ENCODE measurements around the gene HEBP1.

The HEBP1 gene

GRCh38 chr12:12975322-12976077 is 24.6 kb downstream of the HEBP1 start:
- H3K27me3 ChIP-seq (ENCODE audit: low read depth) = no peaks in the 10 kb centered on the region
- peaks cover 28% of the 10 kb centered on the region; the same call in 1 of the 2 replicates for H3K36me3 ChIP-seq (replicated peaks)
- H3K9me3 ChIP-seq = no peaks in the 10 kb centered on the region
- DNase-seq (ENCODE audit: low spot score in 2 of 2) = peak in 1 of 2 experiments; percentile 26
- no peak overlapping the region for H3K4me3 ChIP-seq
- in situ Hi-C loops (cut with MboI; ENCODE audit: low sequenced_read_pairs) = no loop called here
- H3K4me1 ChIP-seq = peaks cover 10% of the 10 kb centered on the region

GRCh38 chr12:12974211-12974610 is 25.9 kb downstream of the HEBP1 start:
- H3K9me3 ChIP-seq = no peaks in the 10 kb centered on the region
- in situ Hi-C loops (cut with MboI; ENCODE audit: low sequenced_read_pairs) = no loop called here
- no peak overlapping the region for H3K4me3 ChIP-seq
- H3K27me3 ChIP-seq (ENCODE audit: low read depth) = no peaks in the 10 kb centered on the region
- peaks cover 28% of the 10 kb centered on the region; the same call in 1 of the 2 replicates for H3K36me3 ChIP-seq (replicated peaks)
- DNase-seq (ENCODE audit: low spot score in 2 of 2) = no peak
- peaks cover 2% of the 10 kb centered on the region for H3K4me1 ChIP-seq

DNA sequence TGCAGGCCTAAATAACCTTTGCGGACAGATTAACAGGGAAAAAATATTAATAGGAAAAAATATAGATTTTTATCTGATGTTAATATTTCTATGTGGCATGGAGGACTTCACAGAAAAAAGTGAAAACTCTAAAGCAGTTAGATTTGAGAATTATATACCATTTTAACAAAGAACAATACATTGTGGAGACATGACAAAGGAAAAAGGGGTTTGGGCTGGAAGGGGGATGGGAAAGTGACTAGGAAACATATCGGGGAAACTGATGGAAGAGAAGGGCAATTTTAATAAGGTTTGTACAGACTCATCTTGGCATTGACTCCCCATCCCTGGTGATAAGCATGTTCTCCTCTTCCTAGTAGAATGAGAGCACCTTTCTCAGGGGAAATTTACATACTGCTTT is 27.0 kb downstream of the HEBP1 start:
- in situ Hi-C loops (cut with MboI; ENCODE audit: low sequenced_read_pairs) = no loop called here
- peaks cover 28% of the 10 kb centered on the region; the same call in 1 of the 2 replicates for H3K36me3 ChIP-seq (replicated peaks)

DNA sequence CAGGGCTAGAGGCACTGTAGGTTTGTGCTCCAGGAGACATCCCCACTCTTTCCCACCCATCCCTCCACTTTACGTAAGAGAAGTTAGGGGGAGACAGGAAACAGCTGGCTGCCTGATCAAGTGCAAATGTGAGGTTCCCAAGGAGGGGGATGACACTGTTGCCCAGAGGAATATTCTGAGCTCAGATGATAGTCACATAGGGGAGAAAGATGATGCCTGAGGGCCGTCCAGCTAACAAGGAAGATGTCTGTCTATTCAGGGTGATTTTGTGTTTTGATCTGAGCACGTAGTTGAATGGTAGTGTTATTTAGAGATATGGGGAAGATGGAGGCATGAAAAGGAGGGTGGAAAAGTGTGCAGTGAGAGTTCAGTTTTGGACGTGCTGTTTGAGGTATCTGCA is 34.2 kb downstream of the HEBP1 start:
- Histone ChIP-seq H3K4me1 (no peaks in the 10 kb centered on the region), H3K4me3 (no peak overlapping the region), H3K36me3 (replicated peaks) (no peaks in the 10 kb centered on the region), H3K9me3 (no peaks in the 10 kb centered on the region), H3K27me3 (ENCODE audit: low read depth) (no peaks in the 10 kb centered on the region)
- DNase-seq (ENCODE audit: low spot score in 2 of 2) = no peak
- in situ Hi-C loops (cut with MboI; ENCODE audit: low sequenced_read_pairs) = no loop called here

More for the DNA sequence above, 27.0 kb downstream of the HEBP1 start:
- no peaks in the 10 kb centered on the region for H3K4me1 ChIP-seq
- no peaks in the 10 kb centered on the region for H3K27me3 ChIP-seq (ENCODE audit: low read depth)
- H3K4me3 ChIP-seq = no peak overlapping the region
- H3K9me3 ChIP-seq = no peaks in the 10 kb centered on the region
- no peak for DNase-seq (ENCODE audit: low spot score in 2 of 2)

DNA sequence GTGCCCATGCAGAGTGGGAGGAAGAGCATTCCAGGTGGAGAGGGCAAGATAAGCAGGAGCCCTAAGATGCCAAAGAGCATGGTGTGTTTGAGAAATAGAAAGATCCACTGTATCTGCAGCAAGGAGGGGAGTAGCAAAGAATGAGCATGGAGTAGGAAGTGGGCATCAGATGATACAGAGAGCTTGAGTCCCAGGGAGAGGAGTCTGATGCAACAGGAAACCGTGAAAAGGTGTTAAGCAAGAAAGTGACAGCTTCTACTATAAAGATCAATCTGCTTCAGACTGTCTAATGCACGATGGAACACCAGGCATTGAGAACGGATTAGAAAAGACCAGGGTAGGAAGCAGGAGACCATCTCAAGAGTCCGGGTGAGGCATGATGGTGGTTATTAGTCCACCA is 35.8 kb downstream of the HEBP1 start:
- in situ Hi-C loops (cut with MboI; ENCODE audit: low sequenced_read_pairs) = no loop called here
- DNase-seq (ENCODE audit: low spot score in 2 of 2) = no peak
- no peaks in the 10 kb centered on the region for H3K36me3 ChIP-seq (replicated peaks)
- no peaks in the 10 kb centered on the region for H3K4me1 ChIP-seq
- H3K27me3 ChIP-seq (ENCODE audit: low read depth) = no peaks in the 10 kb centered on the region
- no peaks in the 10 kb centered on the region for H3K9me3 ChIP-seq
- no peak overlapping the region for H3K4me3 ChIP-seq

DNA sequence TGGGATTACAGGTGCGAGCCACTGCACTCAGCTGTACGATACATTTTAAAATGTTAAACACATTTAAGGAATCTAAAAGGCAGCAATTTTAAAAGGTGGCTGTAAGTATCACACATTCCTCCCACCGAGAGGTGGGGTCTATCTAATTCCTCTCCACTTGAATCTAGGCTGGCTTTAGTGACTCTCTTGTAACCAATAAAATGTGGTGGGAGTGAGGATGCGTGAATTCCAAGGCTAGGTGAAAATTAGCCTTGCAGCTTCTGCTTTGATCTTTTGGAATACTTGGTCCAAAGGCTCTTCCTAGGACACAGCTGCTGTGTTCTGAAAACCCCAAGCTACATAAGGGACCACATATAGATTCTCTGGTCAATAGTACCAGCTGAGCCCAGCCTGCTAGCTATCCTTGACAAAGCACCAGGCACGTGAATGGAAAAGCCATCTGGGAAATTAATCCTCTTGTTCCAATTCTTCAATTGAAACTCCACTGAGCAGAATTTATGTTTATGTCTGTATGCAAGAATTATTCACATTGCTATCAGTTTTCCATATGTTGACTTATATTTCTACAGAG is 39.3 kb downstream of the HEBP1 start:
- DNase-seq (ENCODE audit: low spot score in 2 of 2) = no peak
- in situ Hi-C loops (cut with MboI; ENCODE audit: low sequenced_read_pairs) = no loop called here
- Histone ChIP-seq H3K36me3 (replicated peaks) (no peaks in the 10 kb centered on the region), H3K4me3 (no peak overlapping the region), H3K4me1 (no peaks in the 10 kb centered on the region), H3K9me3 (no peaks in the 10 kb centered on the region), H3K27me3 (ENCODE audit: low read depth) (no peaks in the 10 kb centered on the region)

- no peaks in the 10 kb centered on the region for H3K36me3 ChIP-seq (replicated peaks)
- in situ Hi-C loops (cut with MboI; ENCODE audit: low sequenced_read_pairs) = no loop called here
- H3K4me3 ChIP-seq = no peak overlapping the region
- no peak for DNase-seq (ENCODE audit: low spot score in 2 of 2)
- no peaks in the 10 kb centered on the region for H3K27me3 ChIP-seq (ENCODE audit: low read depth)
- no peaks in the 10 kb centered on the region for H3K9me3 ChIP-seq
- no peaks in the 10 kb centered on the region for H3K4me1 ChIP-seq
Measured at GRCh38 chr12:12958886-12959285, 41.2 kb downstream of the HEBP1 start.

- H3K4me1 ChIP-seq = no peaks in the 10 kb centered on the region; the same call in 1 of the 2 replicates
- no peak overlapping the region for H3K4me3 ChIP-seq
- in situ Hi-C loops (cut with MboI; ENCODE audit: low sequenced_read_pairs) = no loop called here
- H3K36me3 ChIP-seq (replicated peaks) = no peaks in the 10 kb centered on the region
- no peaks in the 10 kb centered on the region for H3K9me3 ChIP-seq
- H3K27me3 ChIP-seq (ENCODE audit: low read depth) = no peaks in the 10 kb centered on the region
- DNase-seq (ENCODE audit: low spot score in 2 of 2) = no peak
Measured at GRCh38 chr12:12954878-12955625, 45.0 kb downstream of the HEBP1 start.

DNA sequence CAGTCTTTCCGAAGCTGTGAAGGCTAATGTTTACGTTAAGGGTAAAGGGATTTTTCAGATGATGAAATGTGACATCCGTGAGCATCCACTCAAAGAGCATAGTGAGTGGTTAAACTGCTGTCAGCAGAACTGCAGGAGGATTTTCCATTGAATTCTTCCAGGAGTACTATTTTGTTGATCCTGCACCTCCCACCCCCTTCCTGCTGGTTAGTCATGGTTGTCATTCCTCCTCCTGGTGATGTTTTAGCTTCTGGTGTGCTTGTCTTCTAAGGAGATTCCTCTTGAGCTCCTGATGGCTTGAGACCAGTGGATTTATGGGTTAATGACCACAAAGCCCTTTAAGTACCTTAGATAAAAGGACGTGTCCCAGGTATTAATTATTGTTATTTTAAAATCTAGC is 45.7 kb downstream of the HEBP1 start:
- DNase-seq (ENCODE audit: low spot score in 2 of 2) = no peak

DNA sequence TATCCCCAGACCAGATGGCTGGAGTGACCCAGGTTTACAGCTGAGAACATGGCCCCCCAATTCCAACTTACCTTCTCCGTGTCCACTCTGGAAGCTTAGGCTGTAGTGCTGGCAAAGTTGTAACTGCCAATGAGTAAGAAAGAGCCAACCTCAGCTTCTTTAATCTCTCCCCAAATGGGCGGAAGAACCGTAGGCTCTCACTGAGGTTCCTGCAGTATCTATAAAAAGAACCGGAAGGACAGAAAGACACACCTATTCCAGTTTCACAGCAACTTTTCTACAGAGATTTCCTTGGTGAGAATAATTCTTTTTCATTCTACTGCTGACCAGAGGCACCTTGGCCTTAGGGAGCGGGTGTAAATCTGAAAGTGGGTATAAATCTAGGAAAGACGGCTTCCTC is 48.0 kb downstream of the HEBP1 start, which contains the start of gene GPRC5D:
Gene GPRC5D, minus strand, starts transcription at position 135 of the 400 bp plus-strand sequence. CDS start 1,786 bp downstream, outside the sequence.
- in situ Hi-C loops (cut with MboI; ENCODE audit: low sequenced_read_pairs) = no loop called here
- no peaks in the 10 kb centered on the region for H3K9me3 ChIP-seq
- H3K27me3 ChIP-seq (ENCODE audit: low read depth) = no peaks in the 10 kb centered on the region
- H3K4me3 ChIP-seq = no peak within 1 kb of the TSS
- no peaks in the 10 kb centered on the region; the same call in 1 of the 2 replicates for H3K4me1 ChIP-seq
- no peak for DNase-seq (ENCODE audit: low spot score in 2 of 2)
- H3K36me3 ChIP-seq (replicated peaks) = no peaks in the 10 kb centered on the region

More for the DNA sequence above, 45.7 kb downstream of the HEBP1 start:
- Histone ChIP-seq H3K36me3 (replicated peaks) (no peaks in the 10 kb centered on the region), H3K4me3 (no peak overlapping the region), H3K9me3 (no peaks in the 10 kb centered on the region), H3K4me1 (no peaks in the 10 kb centered on the region; the same call in 1 of the 2 replicates), H3K27me3 (ENCODE audit: low read depth) (no peaks in the 10 kb centered on the region)
- in situ Hi-C loops (cut with MboI; ENCODE audit: low sequenced_read_pairs) = no loop called here

GRCh38 chr12:12951504-12951903 is 48.6 kb downstream of the HEBP1 start:
- H3K9me3 ChIP-seq = no peaks in the 10 kb centered on the region
- in situ Hi-C loops (cut with MboI; ENCODE audit: low sequenced_read_pairs) = no loop called here
- no peaks in the 10 kb centered on the region; the same call in 1 of the 2 replicates for H3K4me1 ChIP-seq
- H3K27me3 ChIP-seq (ENCODE audit: low read depth) = no peaks in the 10 kb centered on the region
- H3K36me3 ChIP-seq (replicated peaks) = no peaks in the 10 kb centered on the region
- DNase-seq (ENCODE audit: low spot score in 2 of 2) = no peak
- no peak overlapping the region for H3K4me3 ChIP-seq

DNA sequence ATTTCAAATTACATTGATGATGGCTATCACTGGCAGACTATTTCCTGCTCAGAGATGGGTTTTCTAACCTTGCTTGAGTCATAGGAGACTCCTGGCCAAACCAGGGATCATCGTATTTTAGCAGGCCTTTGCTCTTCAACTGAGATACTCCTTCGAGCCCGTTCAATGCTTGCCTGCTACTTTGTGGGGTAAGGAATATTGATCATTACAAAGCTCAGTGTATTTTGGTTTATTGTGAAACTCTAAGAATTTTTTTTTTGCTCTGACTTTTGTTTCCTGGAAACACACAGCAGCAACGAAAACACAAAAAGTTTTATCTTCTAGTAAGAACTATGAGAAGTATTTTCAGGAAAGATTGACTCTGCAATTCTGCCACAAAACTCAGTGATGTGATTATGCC is 52.2 kb downstream of the HEBP1 start:
- in situ Hi-C loops (cut with MboI; ENCODE audit: low sequenced_read_pairs) = no loop called here
- no peak overlapping the region for H3K4me3 ChIP-seq
- no peak for DNase-seq (ENCODE audit: low spot score in 2 of 2)
- no peaks in the 10 kb centered on the region for H3K9me3 ChIP-seq
- H3K27me3 ChIP-seq (ENCODE audit: low read depth) = peaks cover 3% of the 10 kb centered on the region; the same call in 1 of the 2 replicates
- H3K4me1 ChIP-seq = no peaks in the 10 kb centered on the region; the same call in 1 of the 2 replicates
- no peaks in the 10 kb centered on the region for H3K36me3 ChIP-seq (replicated peaks)

- in situ Hi-C loops (cut with MboI; ENCODE audit: low sequenced_read_pairs) = no loop called here
- DNase-seq (ENCODE audit: low spot score in 2 of 2) = no peak
- Histone ChIP-seq H3K36me3 (replicated peaks) (no peaks in the 10 kb centered on the region), H3K9me3 (no peaks in the 10 kb centered on the region), H3K4me3 (no peak overlapping the region), H3K4me1 (no peaks in the 10 kb centered on the region; the same call in 1 of the 2 replicates), H3K27me3 (ENCODE audit: low read depth) (peaks cover 3% of the 10 kb centered on the region; the same call in 1 of the 2 replicates)
Measured at GRCh38 chr12:12946686-12947355, 53.2 kb downstream of the HEBP1 start.
